GM12872 (cell line): ENCODE results near the gene NPIPB6.

Experiments used
- CTCF ChIP-seq: IDR thresholded peaks from 3 replicates; pipeline ENCODE4 v1.5.1; 2011; ENCODE audit warnings: low read depth, mild to moderate bottlenecking, low read length, moderate library complexity; ENCODE audit not compliant: insufficient read depth

The NPIPB6 gene

DNA sequence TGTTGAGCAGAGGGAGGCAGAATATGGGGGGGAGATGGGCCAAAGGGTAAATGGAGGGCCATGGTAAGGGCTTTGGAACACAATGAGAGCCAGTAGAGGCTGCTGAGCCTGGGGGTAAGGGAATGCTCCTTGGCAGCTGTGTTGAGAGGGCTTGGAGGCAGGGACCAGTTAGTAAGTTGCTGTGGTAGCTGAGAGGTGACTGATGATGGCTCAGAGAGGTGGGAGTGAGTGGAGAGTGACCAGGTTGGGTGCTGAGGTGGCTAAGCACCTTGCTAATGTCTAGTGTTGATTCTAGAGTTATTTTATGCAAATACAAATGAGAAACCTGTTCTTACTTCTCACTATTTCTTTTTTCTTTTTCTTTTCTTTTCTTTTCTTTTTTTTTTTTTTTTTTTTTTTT, 60.2 kb downstream of the NPIPB6 start:
- TF ChIP-seq CTCF, result no peak

- TF ChIP-seq CTCF, result no peak
Measured at GRCh38 chr16:28301620-28302019, 61.7 kb downstream of the NPIPB6 start.

- no peak for TF ChIP-seq CTCF
Measured at GRCh38 chr16:28301154-28301553, 62.2 kb downstream of the NPIPB6 start.

- no peak for TF ChIP-seq CTCF
Measured at GRCh38 chr16:28300327-28300726, 63.0 kb downstream of the NPIPB6 start.

- TF ChIP-seq CTCF, result no peak
Measured at GRCh38 chr16:28298511-28298878, 64.8 kb downstream of the NPIPB6 start.

GRCh38 chr16:28297784-28298510, 65.4 kb downstream of the NPIPB6 start:
- no peak for TF ChIP-seq CTCF

DNA sequence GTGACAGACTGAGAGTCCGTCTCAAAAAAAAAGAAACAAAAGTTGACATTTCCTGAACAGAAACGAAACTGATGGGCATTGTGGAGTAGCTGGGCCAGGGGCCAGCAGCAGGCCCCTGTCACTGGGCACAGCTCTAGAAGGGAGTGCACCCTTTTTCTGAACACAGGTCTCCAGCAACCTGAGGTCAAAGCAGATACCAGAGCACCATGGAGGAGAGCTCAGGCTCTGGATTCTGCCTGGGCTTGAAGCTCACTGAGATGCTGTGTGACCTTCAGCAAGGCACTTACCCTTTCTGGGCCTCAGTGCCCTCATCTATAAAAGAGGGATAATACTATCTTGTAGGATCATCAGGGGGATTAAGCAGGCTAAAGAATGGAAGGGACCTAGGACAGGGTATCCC, 66.0 kb downstream of the NPIPB6 start:
- TF ChIP-seq CTCF, result no peak
